GM12873 (cell line): ENCODE measurements around the gene IMP4.

Experiments used
- CTCF ChIP-seq: IDR thresholded peaks from 2 replicates; pipeline ENCODE4 v1.5.1; 2012; ENCODE audit warnings: low read depth, mild to moderate bottlenecking, moderate library complexity, low read length, control low read depth; ENCODE audit not compliant: insufficient read depth; ENCODE audit errors: missing control alignments

The IMP4 gene, protein sequence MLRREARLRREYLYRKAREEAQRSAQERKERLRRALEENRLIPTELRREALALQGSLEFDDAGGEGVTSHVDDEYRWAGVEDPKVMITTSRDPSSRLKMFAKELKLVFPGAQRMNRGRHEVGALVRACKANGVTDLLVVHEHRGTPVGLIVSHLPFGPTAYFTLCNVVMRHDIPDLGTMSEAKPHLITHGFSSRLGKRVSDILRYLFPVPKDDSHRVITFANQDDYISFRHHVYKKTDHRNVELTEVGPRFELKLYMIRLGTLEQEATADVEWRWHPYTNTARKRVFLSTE

DNA sequence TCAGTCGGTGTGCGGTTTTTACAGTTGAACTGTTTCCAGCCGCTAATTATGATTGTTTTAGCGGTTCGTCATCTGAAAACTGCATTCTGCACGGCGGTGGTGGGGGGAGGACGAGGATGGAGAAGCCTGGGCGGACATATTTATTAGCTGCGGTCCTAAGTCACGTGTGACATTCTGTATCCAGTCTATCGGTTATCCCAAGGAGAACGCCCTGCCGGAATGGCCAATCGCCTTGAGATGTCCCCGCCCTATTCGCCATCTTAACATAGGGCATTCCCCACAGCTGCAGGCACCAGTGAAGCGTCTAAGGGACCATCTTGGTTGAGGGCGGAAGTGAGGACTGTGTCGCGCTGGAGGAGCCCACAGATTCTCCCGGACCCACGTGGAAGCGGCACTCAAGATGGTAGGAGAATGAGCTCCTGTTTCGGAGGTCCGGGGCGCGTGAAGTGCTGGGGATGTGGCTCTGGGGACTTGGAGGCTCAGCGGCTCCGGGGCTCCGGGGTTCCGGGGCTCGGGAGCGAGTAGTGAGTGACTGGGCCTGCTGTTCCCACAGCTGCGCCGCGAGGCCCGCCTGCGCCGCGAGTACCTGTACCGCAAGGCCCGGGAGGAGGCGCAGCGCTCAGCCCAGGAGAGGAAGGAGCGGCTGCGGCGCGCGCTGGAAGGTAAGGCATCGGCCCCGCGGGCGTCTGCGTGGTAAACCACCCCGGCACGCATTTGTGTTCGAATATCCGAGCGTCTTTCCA lies at the start of gene IMP4:
IMP4 (plus strand) TSS at position 365 of the 743 bp plus-strand sequence; CDS start at position 401, 36 bp downstream.
- TF ChIP-seq CTCF: peak; percentile 36

DNA sequence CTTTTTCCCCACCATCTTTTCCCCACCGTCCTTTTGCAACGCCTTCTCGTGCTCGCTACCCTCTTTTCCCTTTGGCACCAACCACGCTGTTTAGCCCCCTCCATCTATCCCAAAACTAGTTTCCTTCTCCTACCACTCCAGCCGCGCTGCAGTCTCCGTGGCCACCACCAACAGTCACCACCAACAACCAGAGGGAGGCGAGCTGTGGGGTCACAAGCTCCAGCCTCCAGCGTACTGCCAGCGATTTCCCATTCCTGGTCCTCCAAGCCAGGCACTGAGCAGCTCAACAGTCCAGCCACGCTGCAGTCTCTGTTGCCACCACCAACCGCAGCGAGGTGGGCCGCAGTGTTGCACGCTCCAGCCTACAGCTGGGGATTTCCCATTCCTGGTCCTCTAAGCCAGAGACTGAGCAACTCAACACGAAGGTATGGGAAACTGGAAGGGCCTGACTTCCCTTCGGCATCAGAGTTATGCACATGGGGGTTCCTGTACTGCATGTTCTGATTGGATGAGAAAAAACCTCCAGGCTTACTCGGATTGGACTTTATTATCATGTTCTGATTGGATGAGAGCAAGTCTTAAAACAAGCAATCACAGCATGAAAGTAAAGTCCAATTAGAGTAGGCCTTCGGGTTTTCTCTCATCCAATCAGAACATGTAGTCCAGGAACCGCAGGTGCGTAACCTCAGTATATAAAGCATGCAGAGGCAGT lies 42.3 kb upstream of the IMP4 start:
- no peak for TF ChIP-seq CTCF

DNA sequence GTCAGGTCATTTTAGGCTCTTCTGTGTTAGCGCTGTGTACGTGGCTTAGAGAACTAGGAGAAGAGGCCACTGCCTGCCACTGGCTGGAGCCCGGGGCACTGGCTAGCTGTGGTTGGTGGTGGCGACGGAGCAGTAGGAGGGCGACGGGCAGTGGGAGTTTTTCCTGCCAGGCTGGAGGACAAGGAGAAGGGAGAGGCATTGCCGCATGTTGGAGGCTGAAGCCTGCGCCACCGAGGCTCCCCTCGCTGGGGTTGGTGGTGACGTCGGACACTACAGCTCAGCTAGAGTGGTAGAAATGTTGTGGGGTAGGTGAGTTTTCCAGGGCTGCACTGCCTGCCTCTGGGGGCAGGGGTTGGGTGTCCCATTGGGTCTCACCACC lies 41.7 kb upstream of the IMP4 start:
- no peak for TF ChIP-seq CTCF

DNA sequence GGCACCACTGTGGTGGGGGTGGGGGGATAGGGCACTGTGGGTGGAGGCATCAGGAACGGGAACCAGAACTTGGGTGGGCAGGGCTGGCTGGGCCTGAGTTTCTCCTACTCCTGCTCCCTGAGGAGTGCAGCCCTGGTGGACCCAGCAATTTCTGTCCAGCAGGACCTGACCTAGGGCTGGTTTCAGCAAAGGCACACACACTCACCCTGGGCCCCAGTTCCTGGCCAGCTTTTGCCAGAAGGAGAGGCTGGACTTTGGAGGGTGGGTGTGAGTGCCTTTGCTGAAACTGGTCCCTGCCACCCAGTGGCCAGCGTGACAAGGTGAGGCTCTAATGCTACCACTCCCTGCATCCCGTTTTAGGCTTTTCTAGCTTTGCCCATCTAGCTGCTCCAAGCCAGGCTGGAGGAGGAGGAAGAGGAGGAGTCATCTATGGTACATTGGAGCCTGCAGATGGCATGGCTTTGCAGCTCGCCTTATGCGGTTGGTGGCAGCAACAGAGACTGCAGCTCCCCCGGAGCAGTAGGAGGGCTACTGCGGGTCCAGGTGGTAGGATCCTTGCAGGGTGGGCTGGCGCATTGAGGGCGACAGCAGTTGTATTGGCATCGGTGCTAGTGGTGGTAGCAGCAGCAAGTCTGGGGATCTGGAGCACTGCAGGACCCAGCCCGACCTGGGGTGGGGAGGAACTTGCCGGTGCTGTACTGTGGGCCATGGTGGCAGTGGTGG lies 40.4 kb upstream of the IMP4 start:
- peak; percentile 23 for TF ChIP-seq CTCF

DNA sequence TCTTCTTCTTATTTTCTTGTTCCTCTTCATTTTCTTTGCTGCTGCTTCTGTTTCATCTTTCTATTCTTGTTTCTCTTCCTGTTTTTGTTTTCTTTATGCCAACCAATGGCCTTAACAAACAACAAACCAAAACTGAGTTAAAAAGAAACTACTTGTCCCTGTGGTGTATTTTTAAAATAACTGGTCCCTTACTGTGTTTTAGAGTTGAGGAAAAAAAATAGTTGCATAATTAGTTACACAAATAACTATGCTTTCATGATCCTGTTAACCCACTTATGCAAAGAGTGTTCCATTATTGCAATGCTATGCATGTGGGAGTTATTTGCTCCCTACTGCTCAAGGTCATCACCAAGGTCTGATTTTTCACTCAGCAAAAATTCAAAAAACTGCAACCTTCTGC lies 39.5 kb upstream of the IMP4 start:
- TF ChIP-seq CTCF: no peak

DNA sequence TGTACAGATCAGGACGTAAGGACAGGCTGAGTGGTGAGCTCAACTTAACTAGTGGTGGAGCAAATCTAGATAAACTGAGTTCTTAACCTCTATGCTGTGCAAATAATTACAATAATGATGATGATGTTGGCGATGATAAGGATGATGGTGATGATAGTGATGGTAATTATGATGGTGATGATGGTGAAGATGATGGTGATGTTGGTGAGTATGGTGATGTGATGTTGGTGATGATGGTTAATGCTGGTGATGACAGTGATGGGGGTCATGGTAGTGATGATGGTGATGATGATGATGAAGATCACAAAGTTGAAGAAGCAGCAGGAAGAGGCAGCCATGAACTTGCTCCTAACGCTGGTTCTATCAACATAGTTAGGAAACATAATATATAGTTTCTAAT lies 38.0 kb upstream of the IMP4 start:
- no peak for TF ChIP-seq CTCF
